DMS153 (cell line): ENCODE results near the gene DLL1.
A peak's percentile ranks its signal among the peaks of the same experiment; 100 is the strongest.
"Not testable (repeated sequence)": the region's sequence is repeated elsewhere in the genome, so short reads cannot be mapped to it uniquely, and the experiment has no call there.

ENCODE experiments used
- DNase-seq: peaks from one replicate; lab custom pipeline; 2025; lab: John Stamatoyannopoulos, UW

The DLL1 gene

GRCh38 chr6:170290296-170291128 is at the start of gene DLL1:
Gene DLL1, minus strand, starts transcription at chr6:170291078. Its CDS starts 939 bp downstream, at chr6:170290139.
- peak; percentile 82 for DNase-seq

GRCh38 chr6:170335199-170335598 is 44.3 kb upstream of the DLL1 start:
- not testable (repeated sequence) for DNase-seq

GRCh38 chr6:170329321-170329720 is 38.4 kb upstream of the DLL1 start:
- no peak for DNase-seq

GRCh38 chr6:170317718-170318117 is 26.8 kb upstream of the DLL1 start:
- no peak for DNase-seq

- DNase-seq: no peak
Observed at GRCh38 chr6:170317076-170317475, 26.2 kb upstream of the DLL1 start.

GRCh38 chr6:170316071-170316470 is 25.2 kb upstream of the DLL1 start:
- no peak for DNase-seq

- no peak for DNase-seq
Observed at GRCh38 chr6:170314983-170315382, 24.1 kb upstream of the DLL1 start.

- DNase-seq: no peak
Observed at GRCh38 chr6:170313716-170314295, 22.9 kb upstream of the DLL1 start.

GRCh38 chr6:170312876-170313275 is 22.0 kb upstream of the DLL1 start:
- DNase-seq: no peak

GRCh38 chr6:170311696-170312095 is 20.8 kb upstream of the DLL1 start:
- no peak for DNase-seq

- DNase-seq: no peak
Observed at GRCh38 chr6:170308761-170309160, 17.9 kb upstream of the DLL1 start.

GRCh38 chr6:170307080-170307545 is 16.2 kb upstream of the DLL1 start:
- DNase-seq: no peak

GRCh38 chr6:170306324-170307079 is 15.6 kb upstream of the DLL1 start, which contains the start of gene FAM120B:
Gene FAM120B, plus strand, starts transcription at chr6:170306758. Its CDS starts 10,633 bp downstream, at chr6:170317391.
- DNase-seq: peak; percentile 93

- DNase-seq: no peak
Observed at GRCh38 chr6:170305805-170306323, 15.0 kb upstream of the DLL1 start.

GRCh38 chr6:170301184-170301583 is 10.3 kb upstream of the DLL1 start:
- DNase-seq: no peak

GRCh38 chr6:170298688-170299087 is 7.8 kb upstream of the DLL1 start:
- DNase-seq: no peak

- DNase-seq: no peak
Observed at GRCh38 chr6:170297576-170298330, 6.9 kb upstream of the DLL1 start.

- DNase-seq: peak; percentile 33
Observed at GRCh38 chr6:170296746-170297575, 6.1 kb upstream of the DLL1 start.

- no peak for DNase-seq
Observed at GRCh38 chr6:170296423-170296745, 5.5 kb upstream of the DLL1 start.

GRCh38 chr6:170295510-170296422 is 4.9 kb upstream of the DLL1 start:
- peak; percentile 63 for DNase-seq
